AG10803 (cell line): ENCODE data around the gene SETBP1.
A peak's percentile ranks its signal among the peaks of the same experiment; 100 is the strongest.

Source experiments
- DNase-seq: peaks from one replicate; pipeline ENCODE4 v3.0.0; 2010; ENCODE audit warnings: low read depth
- H3K4me3 ChIP-seq: 2 replicates; pipeline ENCODE4 v1.5.1; 2011; ENCODE audit warnings: mild to moderate bottlenecking, low read length, control low read depth
- CTCF ChIP-seq: conservative IDR thresholded peaks from 2 replicates; pipeline ENCODE4 v1.5.1; 2011; ENCODE audit warnings: mild to moderate bottlenecking, low read length, control low read depth, inconsistent platforms

The SETBP1 gene

DNA sequence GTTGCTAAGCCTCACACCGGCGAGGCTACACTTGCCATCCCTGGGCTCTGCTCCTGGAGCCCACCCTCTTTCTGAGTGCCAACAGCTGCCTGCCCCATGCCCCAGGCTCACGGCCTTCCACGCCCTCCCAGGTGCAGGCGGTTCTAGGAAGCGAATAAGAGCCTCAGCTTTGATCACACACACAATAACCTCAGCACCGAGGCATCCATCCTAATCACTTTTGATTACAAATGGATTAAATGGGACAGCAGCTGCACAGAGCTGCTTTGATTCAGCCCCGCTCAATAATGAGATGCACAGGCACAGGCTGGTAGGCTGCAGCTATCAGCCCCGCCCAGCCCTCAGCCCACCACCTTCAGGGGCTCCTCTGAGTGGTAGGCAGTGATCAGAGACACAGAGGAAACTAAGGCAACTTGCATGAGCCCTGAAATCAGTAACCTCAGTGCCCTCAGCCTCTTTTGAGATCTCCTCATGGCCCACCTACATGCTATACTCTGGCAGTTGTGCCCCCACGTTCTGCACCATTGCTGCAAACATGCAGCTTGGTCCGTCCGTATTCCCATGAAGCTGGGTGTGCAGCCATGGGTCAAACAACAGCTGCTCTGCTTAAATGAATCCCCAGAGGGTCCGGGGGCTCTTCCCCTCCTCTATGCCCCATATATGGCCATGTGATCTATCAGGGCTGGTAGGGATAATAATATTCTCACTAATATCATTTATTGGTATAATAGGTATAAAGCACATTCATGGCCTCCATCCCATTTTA, 171.4 kb downstream of the SETBP1 start:
- H3K4me3 ChIP-seq = no peak overlapping the region
- TF ChIP-seq CTCF = no peak
- no peak for DNase-seq

GRCh38 chr18:44852818-44853217, 172.1 kb downstream of the SETBP1 start:
- TF ChIP-seq CTCF = no peak
- DNase-seq = peak; percentile 12
- H3K4me3 ChIP-seq = no peak overlapping the region

GRCh38 chr18:44853430-44853829, 172.7 kb downstream of the SETBP1 start:
- no peak overlapping the region for H3K4me3 ChIP-seq
- no peak for DNase-seq
- no peak for TF ChIP-seq CTCF

DNA sequence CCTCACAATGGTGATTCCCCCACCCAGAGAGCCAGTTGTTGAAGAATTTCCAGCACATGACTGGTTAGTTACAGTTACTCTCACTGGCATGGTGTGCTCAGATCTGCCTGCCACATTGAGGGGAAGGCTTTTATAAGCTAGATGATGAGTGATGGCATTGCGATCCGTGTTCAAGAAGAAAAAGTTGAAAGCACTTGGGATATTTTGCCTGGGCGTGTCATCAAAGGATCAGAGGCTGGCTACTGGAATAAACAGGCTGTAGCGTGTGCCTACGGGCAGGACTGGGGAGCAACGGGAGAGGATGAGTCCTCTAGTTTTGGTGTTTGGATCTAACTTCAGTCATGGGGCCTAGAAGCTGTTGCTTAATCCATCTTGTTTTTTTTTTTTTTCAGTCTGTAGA, 175.0 kb downstream of the SETBP1 start:
- DNase-seq = peak; percentile 31
- H3K4me3 ChIP-seq = no peak overlapping the region
- TF ChIP-seq CTCF = no peak

- no peak for TF ChIP-seq CTCF
- no peak overlapping the region for H3K4me3 ChIP-seq
- DNase-seq = no peak
These were observed 175.5 kb downstream of the SETBP1 start for GRCh38 chr18:44856157-44856556.

GRCh38 chr18:44857081-44857480, 176.4 kb downstream of the SETBP1 start:
- no peak overlapping the region for H3K4me3 ChIP-seq
- TF ChIP-seq CTCF = no peak
- no peak for DNase-seq

DNA sequence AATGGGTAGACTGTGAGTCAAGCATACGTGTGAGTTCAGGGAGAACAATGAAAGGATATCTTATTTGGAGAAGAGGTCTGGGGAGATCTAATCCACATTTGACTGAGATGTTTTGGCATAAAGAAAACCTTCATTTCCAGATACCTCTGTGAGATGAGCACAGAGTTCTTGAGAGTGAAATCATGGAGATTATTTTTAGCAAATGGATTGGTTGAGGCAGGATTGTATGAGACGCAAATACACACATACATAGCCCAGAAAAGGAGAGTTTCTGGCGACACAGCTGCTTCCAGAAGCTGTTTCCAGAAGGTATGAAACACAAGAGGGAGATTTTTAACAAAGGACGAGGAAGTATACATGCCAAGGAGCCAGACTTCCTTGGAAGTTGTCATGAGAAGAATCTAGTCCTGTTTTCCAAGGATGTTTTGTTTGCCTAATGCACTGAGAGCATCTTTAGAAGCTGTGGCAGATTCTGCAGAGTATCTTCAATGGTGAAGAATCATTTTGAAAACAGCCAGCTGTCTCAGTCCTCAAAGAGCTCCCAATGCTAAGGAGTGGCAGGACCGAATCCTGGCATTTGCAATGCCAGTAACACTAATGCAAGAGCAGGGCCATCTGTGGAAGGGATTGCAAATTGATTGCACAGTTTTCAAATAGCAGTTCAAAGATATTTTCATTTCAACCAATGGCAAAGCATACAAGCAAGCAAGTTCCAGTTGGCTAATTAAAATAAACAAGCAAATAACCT, 177.2 kb downstream of the SETBP1 start:
- no peak for DNase-seq
- no peak for TF ChIP-seq CTCF
- H3K4me3 ChIP-seq = no peak overlapping the region
